Measurements from ENCODE around the gene CRTAC1.

The CRTAC1 gene

GRCh38 chr10:97866524-97867219, 163.7 kb downstream of the CRTAC1 start:
- no peak for DNase-seq (ENCODE audit: extremely low read depth, low read depth)

DNA sequence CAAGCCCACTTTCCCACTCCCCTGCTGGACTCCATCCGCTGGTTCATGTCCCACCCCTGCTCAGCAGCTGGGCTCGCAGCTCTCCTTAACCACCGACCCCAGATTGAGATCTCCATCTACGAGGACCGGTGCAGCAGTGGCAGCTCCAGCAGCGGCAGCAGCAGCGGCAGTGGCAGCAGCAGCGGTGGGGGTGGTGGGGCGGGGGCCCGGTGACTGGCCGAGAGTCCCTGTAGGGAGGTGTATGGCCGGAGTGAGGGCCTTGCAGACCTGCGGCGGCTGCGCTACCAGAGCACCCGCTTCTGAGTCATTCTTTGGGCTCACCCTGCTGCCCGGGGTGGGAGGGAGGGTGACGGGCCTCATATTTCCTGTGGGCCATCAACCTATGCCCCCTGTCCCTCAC, 164.9 kb downstream of the CRTAC1 start:
- DNase-seq (ENCODE audit: extremely low read depth, low read depth), result no peak

More at GRCh38 chr10:97866524-97867219, 163.7 kb downstream of the CRTAC1 start:
- no peak for TF ChIP-seq CTCF (IDR thresholded peaks at IDR 0.05; ENCODE audit: low read depth, low read length)

DNA sequence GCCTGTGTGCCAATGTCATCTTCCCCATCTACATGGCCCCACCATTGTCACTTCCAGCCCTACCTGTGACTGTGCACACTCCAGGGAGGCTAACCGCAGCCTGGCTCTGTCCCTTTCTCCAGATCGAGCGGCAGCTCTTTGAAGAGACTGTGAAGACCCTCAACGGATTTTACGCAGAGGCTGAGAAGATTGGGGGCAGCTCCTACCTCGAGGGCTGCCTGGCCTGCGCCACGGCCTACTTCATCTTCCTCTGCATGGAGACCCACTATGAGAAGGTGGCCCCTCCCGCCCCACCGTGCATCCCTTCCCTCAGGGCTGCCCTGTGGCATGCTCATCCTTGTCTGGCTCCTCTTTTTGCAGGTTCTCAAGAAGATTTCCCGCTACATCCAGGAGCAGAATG, 166.6 kb downstream of the CRTAC1 start:
- no peak for DNase-seq (ENCODE audit: extremely low read depth, low read depth)
- TF ChIP-seq CTCF (IDR thresholded peaks at IDR 0.05; ENCODE audit: low read depth, low read length), result no peak

More for the DNA sequence above, 164.9 kb downstream of the CRTAC1 start:
- no peak for TF ChIP-seq CTCF (IDR thresholded peaks at IDR 0.05; ENCODE audit: low read depth, low read length)

DNA sequence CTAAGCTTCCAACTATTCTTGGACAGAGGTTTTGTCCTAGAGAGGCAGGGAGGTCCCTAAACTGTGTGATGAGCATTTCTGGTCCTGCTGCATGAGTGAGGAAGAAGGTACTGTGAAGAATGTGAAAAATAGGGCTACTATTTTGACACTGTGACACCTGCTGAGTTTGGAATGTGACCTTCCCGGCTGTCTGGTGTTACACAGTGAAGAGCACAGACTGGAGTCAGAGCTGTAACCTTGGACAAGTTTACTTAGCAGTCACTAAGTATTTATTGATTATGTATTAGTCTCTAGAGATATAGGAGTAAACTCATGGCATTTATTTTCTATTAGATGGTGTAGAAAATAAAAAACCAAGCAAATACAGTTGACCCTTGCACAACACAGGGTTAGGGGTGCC, 168.5 kb downstream of the CRTAC1 start:
- DNase-seq (ENCODE audit: extremely low read depth, low read depth), result no peak
- TF ChIP-seq CTCF (IDR thresholded peaks at IDR 0.05; ENCODE audit: low read depth, low read length), result no peak

- no peak for TF ChIP-seq CTCF (IDR thresholded peaks at IDR 0.05; ENCODE audit: low read depth, low read length)
- DNase-seq (ENCODE audit: extremely low read depth, low read depth), result peak; percentile 8
Observed at GRCh38 chr10:97861097-97861750, 169.2 kb downstream of the CRTAC1 start.

DNA sequence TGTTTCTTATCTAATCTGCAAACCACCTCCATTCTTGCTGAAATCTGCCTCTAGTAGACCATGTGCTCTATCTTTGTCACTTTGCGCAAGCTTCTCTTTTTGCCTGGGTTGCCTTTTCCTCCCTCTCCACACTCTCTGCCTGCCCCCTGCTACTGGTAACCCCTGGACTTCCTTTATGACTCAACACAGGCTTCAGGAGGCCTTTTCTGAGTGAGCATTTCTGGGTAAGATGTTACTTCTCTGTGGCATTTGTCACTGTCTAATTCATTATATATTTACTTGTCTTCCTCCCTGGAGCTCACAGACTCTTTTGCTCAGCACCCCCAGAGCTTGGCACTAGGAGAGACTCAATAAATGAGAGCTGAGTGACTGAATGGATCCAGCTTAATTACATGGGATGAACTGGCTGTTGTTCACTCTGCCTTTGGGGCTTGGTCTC, 172.4 kb downstream of the CRTAC1 start:
- no peak for DNase-seq (ENCODE audit: extremely low read depth, low read depth)
- no peak for TF ChIP-seq CTCF (IDR thresholded peaks at IDR 0.05; ENCODE audit: low read depth, low read length)

DNA sequence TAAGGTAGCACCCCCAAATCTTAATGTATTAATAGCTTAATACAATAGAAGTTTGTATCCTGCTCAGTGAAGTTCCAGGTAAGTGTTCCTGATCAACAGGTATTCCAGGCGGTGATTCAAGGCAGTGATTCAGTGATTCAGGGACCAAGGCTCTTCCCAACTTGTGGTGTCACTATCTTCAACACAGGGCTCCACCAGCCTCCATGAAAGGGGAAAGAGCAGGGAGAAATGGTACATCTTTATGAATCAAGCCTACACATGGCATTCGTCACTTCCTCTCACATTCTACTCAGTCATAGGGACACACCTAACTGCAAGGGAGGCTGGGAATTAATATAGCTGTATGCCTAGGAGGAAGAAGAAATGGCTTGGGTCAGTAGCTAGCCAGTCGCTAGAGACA, 175.7 kb downstream of the CRTAC1 start:
- no peak for TF ChIP-seq CTCF (IDR thresholded peaks at IDR 0.05; ENCODE audit: low read depth, low read length)
- no peak for DNase-seq (ENCODE audit: extremely low read depth, low read depth)
